BLaER1 treated with 17β-estradiol and CSF1 and Interleukin-3, amounts not matched to agents 10 nM and 100 nM (cell line): ENCODE measurements around the gene VSTM2L.

ENCODE experiments used
- H3K27ac ChIP-seq, 11 experiments: shearing (Covaris generic); formaldehyde crosslinking; 2 replicates each; pipeline ENCODE4 v1.8.1; 2022
- H3K27me3 ChIP-seq, 11 experiments: shearing (Covaris generic); formaldehyde crosslinking; 2 replicates each; pipeline ENCODE4 v1.8.1; 2022
- H3K36me3 ChIP-seq, 11 experiments: shearing (Covaris generic); formaldehyde crosslinking; 2 replicates each; pipeline ENCODE4 v1.8.1; 2022
- H3K4me1 ChIP-seq, 10 experiments: shearing (Covaris generic); formaldehyde crosslinking; 2 replicates each; pipeline ENCODE4 v1.8.1; 2022
- H3K4me2 ChIP-seq, 11 experiments: shearing (Covaris generic); formaldehyde crosslinking; 2 replicates each; pipeline ENCODE4 v1.8.1; 2022
- H3K4me3 ChIP-seq, 10 experiments: shearing (Covaris generic); formaldehyde crosslinking; 2 replicates each; pipeline ENCODE4 v1.8.1; 2022
- H3K9ac ChIP-seq, 11 experiments: shearing (Covaris generic); formaldehyde crosslinking; 2 replicates each; pipeline ENCODE4 v1.8.1; 2022
- H3K9me3 ChIP-seq, 11 experiments: shearing (Covaris generic); formaldehyde crosslinking; replicated peaks in 1 of 11; 2 replicates each; pipeline ENCODE4 v1.8.1; 2022
- H4K20me1 ChIP-seq, 11 experiments: shearing (Covaris generic); formaldehyde crosslinking; 2 replicates each; pipeline ENCODE4 v1.8.1; 2022
- Cebpa-rat ChIP-seq, 11 experiments: shearing (Covaris generic); IDR thresholded peaks; 2 replicates each; pipeline ENCODE4 v1.8.1; 2022

VSTM2L gene

DNA sequence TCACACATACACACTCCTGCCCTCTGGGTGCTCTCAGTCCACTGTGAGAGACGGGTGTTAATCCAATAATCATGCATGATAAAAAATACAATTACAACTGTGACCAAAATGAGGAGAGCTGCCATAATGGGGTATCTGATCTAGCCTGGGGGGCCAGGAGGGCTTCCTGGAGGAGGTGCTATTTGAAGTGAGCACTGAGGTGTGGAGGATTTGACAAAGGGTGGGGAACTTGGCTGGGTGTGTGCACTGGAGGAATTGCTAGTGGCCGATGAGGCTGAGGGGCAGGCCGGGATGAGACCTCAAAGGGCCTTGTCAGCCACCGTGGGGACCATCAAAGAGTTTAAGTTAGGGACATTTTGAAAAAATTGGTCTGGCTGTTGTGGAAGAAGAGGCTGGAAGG is 34.8 kb downstream of the VSTM2L start:
- no peaks in the 10 kb centered on the region for H3K36me3 ChIP-seq
- no peak for TF ChIP-seq Cebpa-rat (IDR thresholded peaks at IDR 0.05)
- H3K4me2 ChIP-seq = no peak overlapping the region
- H3K27ac ChIP-seq = no peak overlapping the region
- no peak overlapping the region for H3K4me3 ChIP-seq
- no peaks in the 10 kb centered on the region for H4K20me1 ChIP-seq
- H3K27me3 ChIP-seq = no peaks in the 10 kb centered on the region
- no peaks in the 10 kb centered on the region for H3K9me3 ChIP-seq
- no peaks in the 10 kb centered on the region; a peak in 1 of 20 replicates for H3K4me1 ChIP-seq
- H3K9ac ChIP-seq = no peak overlapping the region

DNA sequence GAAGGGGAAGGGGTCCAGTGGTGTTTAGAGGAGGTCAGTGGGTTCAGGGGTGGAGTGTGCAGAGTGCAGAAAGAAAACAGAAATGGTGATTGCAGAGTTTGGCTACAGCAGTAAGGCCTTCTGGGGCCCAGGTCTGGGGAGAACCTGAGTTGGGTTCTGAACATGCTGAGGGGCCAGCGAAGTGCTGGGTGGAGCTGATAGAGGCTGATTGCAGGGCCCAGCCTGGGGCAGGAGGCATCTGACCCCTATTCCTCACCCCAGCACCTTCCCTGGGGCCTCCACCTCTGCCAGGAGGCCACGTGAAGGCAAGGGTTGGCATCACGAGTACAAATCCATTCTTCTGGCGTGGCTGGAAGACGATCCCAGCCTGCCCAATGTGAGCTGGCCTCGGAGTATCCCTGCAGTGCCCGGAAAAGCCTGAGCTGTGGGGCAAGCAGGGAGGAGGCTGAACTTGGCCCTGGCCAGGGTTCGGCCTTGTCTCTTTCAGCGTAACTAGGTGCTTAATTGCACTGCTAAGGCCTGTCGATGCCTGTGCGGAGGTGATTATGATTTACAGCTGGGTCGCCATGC is 35.3 kb downstream of the VSTM2L start:
- Histone ChIP-seq H3K4me3 (no peak overlapping the region), H3K27me3 (no peaks in the 10 kb centered on the region), H3K36me3 (no peaks in the 10 kb centered on the region), H3K4me1 (peaks cover 0 to 4% (median 0%) of the 10 kb centered on the region in 10 experiments; a peak in 3 of 20 replicates), H3K4me2 (no peak overlapping the region), H3K9me3 (no peaks in the 10 kb centered on the region), H3K27ac (no peak overlapping the region), H3K9ac (no peak overlapping the region), H4K20me1 (no peaks in the 10 kb centered on the region)
- TF ChIP-seq Cebpa-rat (IDR thresholded peaks at IDR 0.05) = no peak

DNA sequence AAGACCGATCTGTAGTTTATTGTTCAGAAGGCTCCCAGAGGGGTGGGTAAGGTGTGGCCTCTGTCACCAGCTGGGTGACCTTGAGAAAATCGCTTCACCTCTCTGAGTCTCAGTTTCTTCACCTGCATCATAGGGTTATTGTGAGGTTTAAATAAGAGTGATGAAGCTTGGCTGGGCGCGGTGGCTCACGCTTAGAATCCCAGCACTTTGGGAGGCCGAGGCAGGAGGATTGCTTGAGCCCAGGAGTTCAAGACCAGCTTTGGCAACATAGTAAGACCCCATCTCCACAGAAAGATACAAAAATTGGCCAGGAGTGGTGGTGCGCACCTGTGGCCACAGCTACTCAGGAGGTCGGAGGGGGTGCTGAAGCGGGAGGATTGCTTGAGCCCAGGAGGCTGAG is 36.0 kb downstream of the VSTM2L start:
- Histone ChIP-seq H3K4me3 (no peak overlapping the region), H3K9ac (no peak overlapping the region)

DNA sequence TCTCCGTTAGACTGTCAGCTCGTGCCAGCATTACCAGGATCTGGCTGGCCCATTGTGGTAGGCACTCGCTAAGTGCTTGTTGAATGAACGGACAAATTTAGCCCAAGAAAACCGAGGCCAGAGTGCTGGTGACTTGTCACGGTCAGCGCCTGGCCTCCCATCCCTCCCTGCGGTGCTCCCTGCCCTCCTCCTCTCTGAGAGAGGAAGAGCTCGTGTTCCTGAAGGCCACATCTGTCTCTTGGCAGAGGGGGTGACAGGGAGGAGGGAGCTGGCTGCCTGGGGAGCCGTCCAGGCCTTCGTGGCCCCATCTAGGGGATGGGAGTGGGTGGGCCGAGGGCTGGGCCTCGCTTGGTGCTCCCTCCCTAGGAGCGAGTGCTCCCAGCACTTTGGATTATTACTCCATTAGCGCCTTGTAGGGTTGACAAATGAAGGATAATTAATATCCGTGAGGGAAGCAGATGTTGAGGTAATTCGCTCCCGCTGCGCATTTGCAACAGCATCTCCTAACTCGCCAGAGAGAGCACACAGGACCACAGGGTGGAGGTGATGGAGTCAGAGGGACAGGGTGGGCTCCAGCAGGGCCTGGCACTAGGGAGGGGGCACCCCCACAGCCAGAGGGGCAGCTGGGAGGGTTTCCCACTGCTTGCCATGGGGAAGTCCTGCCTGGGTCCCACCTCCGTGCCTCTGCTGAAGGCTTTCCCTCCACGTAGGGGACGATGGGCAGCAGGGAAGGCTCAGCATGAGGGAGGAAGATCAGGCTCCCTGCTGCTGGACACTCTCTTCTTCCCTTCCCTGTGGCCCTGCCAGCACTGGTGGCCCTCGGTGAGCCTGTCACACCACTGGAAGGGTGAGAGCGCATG is 37.0 kb downstream of the VSTM2L start:
- H3K36me3 ChIP-seq = no peaks in the 10 kb centered on the region
- no peaks in the 10 kb centered on the region for H4K20me1 ChIP-seq
- peaks cover 0 to 8% (median 0%) of the 10 kb centered on the region in 10 experiments; a peak in 2 of 20 replicates for H3K4me1 ChIP-seq
- no peak overlapping the region for H3K4me3 ChIP-seq
- H3K9ac ChIP-seq = no peak overlapping the region
- no peak for TF ChIP-seq Cebpa-rat (IDR thresholded peaks at IDR 0.05)
- H3K4me2 ChIP-seq = no peak overlapping the region
- no peaks in the 10 kb centered on the region for H3K27me3 ChIP-seq
- H3K9me3 ChIP-seq = no peaks in the 10 kb centered on the region
- no peak overlapping the region for H3K27ac ChIP-seq

More for the DNA sequence above, 36.0 kb downstream of the VSTM2L start:
- Histone ChIP-seq H3K9me3 (no peaks in the 10 kb centered on the region), H3K4me2 (no peak overlapping the region), H3K27ac (no peak overlapping the region), H3K27me3 (no peaks in the 10 kb centered on the region), H4K20me1 (no peaks in the 10 kb centered on the region), H3K4me1 (peaks cover 0 to 8% (median 0%) of the 10 kb centered on the region in 10 experiments; a peak in 2 of 20 replicates), H3K36me3 (no peaks in the 10 kb centered on the region)
- TF ChIP-seq Cebpa-rat (IDR thresholded peaks at IDR 0.05) = no peak

- Histone ChIP-seq H3K4me3 (no peak overlapping the region), H3K9me3 (no peaks in the 10 kb centered on the region), H3K9ac (no peak overlapping the region), H3K36me3 (no peaks in the 10 kb centered on the region), H3K27ac (no peak overlapping the region), H3K4me1 (peaks cover 0 to 8% (median 0%) of the 10 kb centered on the region in 10 experiments; a peak in 2 of 20 replicates), H3K27me3 (no peaks in the 10 kb centered on the region), H3K4me2 (no peak overlapping the region), H4K20me1 (no peaks in the 10 kb centered on the region)
- TF ChIP-seq Cebpa-rat (IDR thresholded peaks at IDR 0.05) = no peak
These were observed 37.9 kb downstream of the VSTM2L start for GRCh38 chr20:37940858-37941257.

GRCh38 chr20:37941332-37941731 is 38.4 kb downstream of the VSTM2L start:
- TF ChIP-seq Cebpa-rat (IDR thresholded peaks at IDR 0.05) = no peak

DNA sequence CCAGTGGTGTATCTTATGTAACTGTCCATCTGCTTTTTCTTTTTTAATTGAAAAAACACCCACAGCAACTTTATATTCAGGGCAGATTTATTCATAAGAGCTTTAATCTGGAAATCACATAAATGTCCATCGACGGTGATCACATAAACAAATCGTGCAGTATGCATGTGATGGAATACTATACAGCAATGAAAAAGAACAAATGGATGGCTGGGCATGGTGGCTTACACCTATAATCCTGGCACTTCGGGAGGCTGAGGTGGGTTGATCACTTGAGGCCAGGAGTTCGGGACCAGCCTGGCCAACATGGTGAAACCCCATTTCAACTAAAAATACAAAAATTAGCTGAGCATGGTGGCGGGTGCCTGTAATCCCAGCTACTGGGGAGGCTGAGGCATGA is 39.1 kb downstream of the VSTM2L start:
- no peaks in the 10 kb centered on the region for H4K20me1 ChIP-seq
- H3K4me3 ChIP-seq = no peak overlapping the region
- no peaks in the 10 kb centered on the region for H3K27me3 ChIP-seq
- no peak overlapping the region for H3K4me2 ChIP-seq
- no peaks in the 10 kb centered on the region for H3K36me3 ChIP-seq
- no peaks in the 10 kb centered on the region for H3K9me3 ChIP-seq
- TF ChIP-seq Cebpa-rat (IDR thresholded peaks at IDR 0.05) = no peak
- H3K27ac ChIP-seq = no peak overlapping the region
- H3K9ac ChIP-seq = no peak overlapping the region
- H3K4me1 ChIP-seq = peaks cover 0 to 8% (median 0%) of the 10 kb centered on the region in 10 experiments; a peak in 2 of 20 replicates

More at GRCh38 chr20:37941332-37941731, 38.4 kb downstream of the VSTM2L start:
- Histone ChIP-seq H3K9ac (no peak overlapping the region), H3K36me3 (no peaks in the 10 kb centered on the region), H3K27me3 (no peaks in the 10 kb centered on the region), H3K9me3 (no peaks in the 10 kb centered on the region), H3K4me1 (peaks cover 0 to 8% (median 0%) of the 10 kb centered on the region in 10 experiments; a peak in 2 of 20 replicates), H3K4me2 (no peak overlapping the region), H4K20me1 (no peaks in the 10 kb centered on the region), H3K4me3 (no peak overlapping the region), H3K27ac (no peak overlapping the region)

DNA sequence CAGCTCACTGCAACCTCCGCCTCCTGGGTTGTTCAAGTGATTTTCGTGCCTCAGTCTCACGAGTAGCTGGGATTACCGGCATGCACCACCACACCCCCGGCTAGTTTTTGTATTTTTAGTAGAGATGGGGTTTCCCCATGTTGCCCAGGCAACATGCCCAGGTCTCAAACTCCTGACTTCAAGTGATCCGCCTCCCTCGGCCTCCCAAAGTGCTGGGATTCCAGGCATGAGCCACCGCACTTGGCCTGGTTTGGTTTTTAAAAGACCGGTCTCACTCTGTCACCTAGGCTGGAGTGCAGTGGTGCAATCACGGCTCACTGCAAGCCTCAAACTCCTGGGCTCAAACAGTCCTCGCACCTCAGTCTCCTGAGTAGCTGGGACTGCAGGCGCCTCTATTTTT is 40.1 kb downstream of the VSTM2L start:
- Histone ChIP-seq H3K36me3 (no peaks in the 10 kb centered on the region), H4K20me1 (no peaks in the 10 kb centered on the region), H3K9ac (no peak overlapping the region), H3K4me2 (no peak overlapping the region), H3K4me1 (peaks cover 0 to 8% (median 0%) of the 10 kb centered on the region in 10 experiments; a peak in 2 of 20 replicates), H3K9me3 (peaks cover 6 to 10% (median 8%) of the 10 kb centered on the region in 11 experiments; a peak in 21 of 22 replicates), H3K27ac (no peak overlapping the region), H3K27me3 (no peaks in the 10 kb centered on the region), H3K4me3 (no peak overlapping the region)
- no peak for TF ChIP-seq Cebpa-rat (IDR thresholded peaks at IDR 0.05)

DNA sequence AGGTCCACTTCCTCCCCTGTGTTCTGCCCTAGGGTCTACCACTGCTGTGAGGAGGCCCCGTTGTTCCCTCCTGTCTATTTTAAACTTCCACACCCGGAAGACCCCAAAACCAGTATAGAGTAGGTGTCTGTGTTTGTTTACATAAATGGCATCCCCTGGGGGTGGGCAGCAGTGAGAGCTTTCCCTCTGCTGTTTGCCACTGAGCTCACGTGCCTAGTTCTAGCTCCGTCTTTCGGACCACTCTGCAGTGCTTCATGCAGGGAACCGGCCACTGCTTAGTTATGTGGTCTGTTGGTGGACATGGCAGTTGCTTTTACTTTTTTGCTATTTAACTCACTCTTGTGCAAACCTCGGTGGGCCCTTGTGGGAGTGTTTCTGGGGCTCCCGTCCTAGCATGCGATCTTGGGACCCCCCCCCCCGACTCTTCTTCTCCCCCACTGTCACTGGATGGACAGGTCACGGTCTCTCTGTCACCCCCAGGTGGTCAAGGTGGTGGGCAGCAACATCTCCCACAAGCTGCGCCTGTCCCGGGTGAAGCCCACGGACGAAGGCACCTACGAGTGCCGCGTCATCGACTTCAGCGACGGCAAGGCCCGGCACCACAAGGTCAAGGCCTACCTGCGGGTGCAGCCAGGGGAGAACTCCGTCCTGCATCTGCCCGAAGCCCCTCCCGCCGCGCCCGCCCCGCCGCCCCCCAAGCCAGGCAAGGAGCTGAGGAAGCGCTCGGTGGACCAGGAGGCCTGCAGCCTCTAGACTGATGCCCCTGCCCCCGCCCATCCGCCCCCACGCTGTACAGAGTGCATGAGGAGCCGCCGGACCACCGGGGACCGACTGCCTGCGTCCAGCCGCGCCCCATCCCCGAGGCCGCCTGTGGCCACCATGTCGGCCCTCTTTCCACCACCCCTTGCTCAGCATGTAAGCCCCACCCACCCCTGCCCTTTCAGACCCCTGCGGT is 40.9 kb downstream of the VSTM2L start:
- H3K9ac ChIP-seq = no peak overlapping the region
- no peak overlapping the region for H3K4me3 ChIP-seq
- H3K27ac ChIP-seq = no peak overlapping the region
- no peak for TF ChIP-seq Cebpa-rat (IDR thresholded peaks at IDR 0.05)
- peaks cover 10 to 17% (median 13%) of the 10 kb centered on the region in 11 experiments; a peak in 21 of 22 replicates for H3K9me3 ChIP-seq
- no peaks in the 10 kb centered on the region for H3K27me3 ChIP-seq
- peaks cover 0 to 8% (median 0%) of the 10 kb centered on the region in 10 experiments; a peak in 2 of 20 replicates for H3K4me1 ChIP-seq
- H3K4me2 ChIP-seq = no peak overlapping the region
- no peaks in the 10 kb centered on the region for H4K20me1 ChIP-seq
- H3K36me3 ChIP-seq = no peaks in the 10 kb centered on the region
